Measurements from ENCODE around the gene DNAJA3.

GRCh38 chr16:4387781-4388180 lies 37.9 kb upstream of the DNAJA3 start:
- TF ChIP-seq, protein P1, sequence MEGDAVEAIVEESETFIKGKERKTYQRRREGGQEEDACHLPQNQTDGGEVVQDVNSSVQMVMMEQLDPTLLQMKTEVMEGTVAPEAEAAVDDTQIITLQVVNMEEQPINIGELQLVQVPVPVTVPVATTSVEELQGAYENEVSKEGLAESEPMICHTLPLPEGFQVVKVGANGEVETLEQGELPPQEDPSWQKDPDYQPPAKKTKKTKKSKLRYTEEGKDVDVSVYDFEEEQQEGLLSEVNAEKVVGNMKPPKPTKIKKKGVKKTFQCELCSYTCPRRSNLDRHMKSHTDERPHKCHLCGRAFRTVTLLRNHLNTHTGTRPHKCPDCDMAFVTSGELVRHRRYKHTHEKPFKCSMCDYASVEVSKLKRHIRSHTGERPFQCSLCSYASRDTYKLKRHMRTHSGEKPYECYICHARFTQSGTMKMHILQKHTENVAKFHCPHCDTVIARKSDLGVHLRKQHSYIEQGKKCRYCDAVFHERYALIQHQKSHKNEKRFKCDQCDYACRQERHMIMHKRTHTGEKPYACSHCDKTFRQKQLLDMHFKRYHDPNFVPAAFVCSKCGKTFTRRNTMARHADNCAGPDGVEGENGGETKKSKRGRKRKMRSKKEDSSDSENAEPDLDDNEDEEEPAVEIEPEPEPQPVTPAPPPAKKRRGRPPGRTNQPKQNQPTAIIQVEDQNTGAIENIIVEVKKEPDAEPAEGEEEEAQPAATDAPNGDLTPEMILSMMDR (conservative IDR thresholded peaks at IDR 0.05; ENCODE audit: low read depth, low read length), result no peak
- TF ChIP-seq EZH2 (IDR thresholded peaks at IDR 0.05; ENCODE audit: borderline replicate concordance, low read depth, low read length, poor library complexity, severe bottlenecking), result no peak
